Stimulated activated CD8-positive, alpha-beta memory T cell treated with anti-CD3 and anti-CD28 coated beads, Interleukin-15, amount 100 ng/mL, for 4 hours (primary cell): ENCODE measurements around the gene ZBTB42.

Experiments used
- DNase-seq, 2 donors: peaks; one replicate each; pipeline ENCODE4 v3.0.0-alpha.2; 2020; ENCODE audit warnings: low read depth in 2 of 2

The ZBTB42 gene

DNA sequence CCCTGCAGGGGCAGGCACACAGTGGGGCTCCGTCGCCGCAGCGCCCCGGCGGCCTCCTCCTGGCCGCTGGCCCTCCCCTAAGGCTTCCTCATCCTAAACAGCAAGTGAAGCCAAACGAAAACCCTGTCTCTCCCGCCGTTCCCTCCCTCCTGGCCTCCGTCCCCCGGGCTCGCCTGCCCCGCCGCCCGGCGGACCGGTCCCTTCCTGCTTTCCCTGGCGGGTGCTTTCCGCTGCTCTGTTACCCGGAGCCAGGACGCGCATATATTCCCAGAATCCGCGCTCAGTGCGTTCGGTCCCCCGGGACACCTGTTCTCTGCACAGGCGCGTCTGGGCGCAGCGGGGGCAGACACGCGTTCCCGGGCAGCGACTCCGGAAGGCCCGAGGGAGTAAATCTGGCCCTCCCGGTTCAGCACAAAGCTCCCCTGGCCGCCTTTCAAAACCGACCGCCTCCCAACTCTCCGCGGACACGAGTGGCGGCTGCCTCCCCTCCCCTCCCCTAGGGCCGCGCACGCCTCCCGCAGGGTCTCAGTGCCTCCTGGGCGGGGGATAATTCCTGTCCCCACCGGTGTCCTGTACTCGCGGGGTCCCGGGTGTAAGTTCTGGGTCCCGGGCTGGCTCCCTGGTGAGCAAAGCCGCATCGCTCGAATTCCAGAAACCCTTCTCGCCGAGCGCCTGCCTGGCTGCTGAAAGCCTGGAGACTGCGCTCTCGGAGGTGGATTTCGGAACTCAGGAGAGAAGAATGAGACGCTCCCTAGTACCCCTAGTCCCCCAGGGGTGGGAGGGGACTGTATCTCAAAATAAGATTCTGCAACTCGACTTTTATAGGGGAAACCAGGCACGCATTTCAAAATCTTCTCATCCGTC lies 42.8 kb downstream of the ZBTB42 start:
- no peak for DNase-seq

DNA sequence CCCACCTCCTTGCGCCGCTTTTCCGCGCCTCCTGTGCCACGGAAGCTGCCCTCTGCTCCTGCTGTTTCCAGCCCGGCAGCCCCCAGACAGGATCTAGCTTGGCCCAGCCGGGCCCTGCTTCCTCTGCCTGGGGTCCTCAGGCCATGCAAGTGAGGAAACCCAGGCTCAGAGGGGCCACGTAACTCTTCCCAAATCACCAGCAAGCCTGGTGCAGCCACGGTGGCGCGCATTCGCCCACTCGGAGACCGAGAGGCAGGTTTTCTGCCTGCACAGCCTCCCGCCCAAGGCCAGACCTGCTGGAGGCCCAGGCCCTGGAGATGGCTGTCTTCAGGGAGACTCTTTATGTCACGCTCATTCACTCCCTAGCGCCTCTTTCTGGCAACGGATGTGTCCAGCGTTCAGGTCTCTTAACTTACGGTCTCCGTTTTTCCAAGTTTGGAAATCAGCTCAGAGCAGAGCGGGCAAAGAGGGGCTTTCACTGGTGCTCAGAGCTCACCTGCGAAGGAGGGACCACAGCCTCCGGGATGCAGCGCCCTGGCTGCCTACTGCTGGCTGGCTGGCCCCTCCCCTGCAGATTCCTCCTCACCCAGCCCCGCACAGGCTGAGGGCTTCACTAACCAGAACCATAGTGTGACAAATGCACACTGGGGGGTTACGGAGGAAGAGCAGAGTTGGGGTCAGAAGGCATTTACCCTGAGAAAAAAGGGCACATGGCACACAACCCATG lies 43.6 kb downstream of the ZBTB42 start:
- DNase-seq: no peak

DNA sequence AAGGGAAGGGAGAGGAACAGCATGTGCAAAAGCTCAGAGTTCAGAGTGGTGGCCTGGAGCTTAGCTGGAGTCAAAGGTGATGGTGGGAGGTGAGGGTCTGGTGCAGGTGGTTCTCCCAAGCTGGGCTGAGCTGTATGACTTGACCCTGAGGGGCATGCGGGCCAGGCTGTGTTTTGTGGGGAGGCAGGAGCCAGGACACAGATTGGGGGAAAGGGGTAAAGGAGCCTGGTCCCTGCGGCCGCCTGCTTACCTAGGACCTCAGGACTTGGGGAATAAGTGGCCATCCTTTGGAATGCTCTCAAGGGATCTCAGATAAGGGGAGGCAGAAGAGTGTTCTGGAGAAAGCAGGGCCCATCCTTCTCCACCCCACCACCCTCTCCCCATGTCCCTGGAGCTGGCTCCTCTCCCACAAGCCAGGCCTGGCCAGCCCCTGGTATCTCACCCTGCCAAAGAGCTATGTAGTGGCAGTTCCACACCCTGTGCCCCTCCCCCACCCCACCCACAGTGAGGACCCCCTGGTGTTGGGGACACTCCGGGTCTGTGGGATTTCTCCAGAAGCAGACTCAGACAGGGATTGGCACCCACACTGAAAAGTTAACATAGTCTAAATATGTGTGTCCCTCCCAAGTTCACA lies 44.2 kb downstream of the ZBTB42 start:
- no peak for DNase-seq

DNA sequence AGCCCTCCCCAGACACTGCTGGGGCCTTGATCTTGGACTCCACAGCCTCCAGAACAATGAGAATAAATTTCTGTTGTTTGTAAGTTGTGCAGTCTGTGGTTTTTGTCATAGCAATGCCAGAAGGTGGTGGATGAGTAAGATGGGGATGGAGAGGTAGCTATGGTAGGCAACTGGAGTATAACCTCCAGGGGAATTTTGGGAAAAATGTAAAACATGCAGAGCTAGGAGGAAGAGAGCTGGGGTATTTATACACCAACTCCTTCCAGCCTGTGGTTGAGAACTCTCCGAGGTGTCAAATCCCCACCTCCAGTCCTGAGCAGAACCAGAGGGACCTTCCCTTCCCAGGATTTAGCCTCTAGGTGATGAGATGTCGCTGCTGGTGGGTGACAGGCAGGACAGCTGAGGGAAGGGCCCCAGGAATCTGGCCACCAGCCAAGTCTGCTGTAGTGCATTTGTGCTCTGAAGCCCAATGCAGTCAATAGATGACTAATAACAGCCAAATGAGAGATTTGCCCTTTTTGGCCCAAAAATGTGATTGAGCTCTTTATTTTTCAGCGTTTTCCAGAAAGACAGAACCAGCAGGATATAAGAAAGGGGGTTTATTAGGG lies 45.0 kb downstream of the ZBTB42 start:
- no peak for DNase-seq

DNA sequence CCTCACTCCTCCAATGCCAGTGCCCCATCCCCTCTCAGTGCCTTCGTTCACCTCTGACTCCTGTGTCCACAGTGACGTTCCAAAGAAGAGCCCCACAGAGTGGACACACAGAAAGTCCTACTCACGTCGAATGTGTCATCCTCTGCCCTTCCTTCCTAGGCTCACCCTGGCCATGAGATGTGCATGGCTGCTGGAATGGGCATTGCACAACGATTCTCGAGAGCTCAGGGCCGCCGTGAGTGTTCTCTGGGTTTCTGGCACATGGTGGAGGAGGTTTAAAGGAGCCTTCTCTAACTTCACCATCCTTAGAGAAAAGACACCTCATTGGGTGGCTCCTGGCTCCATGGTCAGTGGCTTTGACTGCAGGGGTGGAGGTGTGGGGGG lies 51.4 kb downstream of the ZBTB42 start:
- DNase-seq: no peak
